BLaER1 treated with 17β-estradiol and CSF1 and Interleukin-3, amounts not matched to agents 10 nM and 100 nM (cell line): ENCODE results near the gene ZSCAN21.
A peak's percentile ranks its signal among the peaks of the same experiment; 100 is the strongest.

Experiments
- H3K27ac ChIP-seq, 11 experiments: shearing (Covaris generic); formaldehyde crosslinking; 2 replicates each; pipeline ENCODE4 v1.8.1; 2022
- H3K27me3 ChIP-seq, 11 experiments: shearing (Covaris generic); formaldehyde crosslinking; 2 replicates each; pipeline ENCODE4 v1.8.1; 2022
- H3K36me3 ChIP-seq, 11 experiments: shearing (Covaris generic); formaldehyde crosslinking; 2 replicates each; pipeline ENCODE4 v1.8.1; 2022
- H3K4me1 ChIP-seq, 10 experiments: shearing (Covaris generic); formaldehyde crosslinking; 2 replicates each; pipeline ENCODE4 v1.8.1; 2022
- H3K4me2 ChIP-seq, 11 experiments: shearing (Covaris generic); formaldehyde crosslinking; 2 replicates each; pipeline ENCODE4 v1.8.1; 2022
- H3K4me3 ChIP-seq, 10 experiments: shearing (Covaris generic); formaldehyde crosslinking; 2 replicates each; pipeline ENCODE4 v1.8.1; 2022
- H3K9ac ChIP-seq, 11 experiments: shearing (Covaris generic); formaldehyde crosslinking; 2 replicates each; pipeline ENCODE4 v1.8.1; 2022
- H3K9me3 ChIP-seq, 11 experiments: shearing (Covaris generic); formaldehyde crosslinking; replicated peaks in 1 of 11; 2 replicates each; pipeline ENCODE4 v1.8.1; 2022
- H4K20me1 ChIP-seq, 11 experiments: shearing (Covaris generic); formaldehyde crosslinking; 2 replicates each; pipeline ENCODE4 v1.8.1; 2022
- Cebpa-rat ChIP-seq, 11 experiments: shearing (Covaris generic); IDR thresholded peaks; 2 replicates each; pipeline ENCODE4 v1.8.1; 2022

The ZSCAN21 gene

GRCh38 chr7:100044718-100045117 lies 4.9 kb upstream of the ZSCAN21 start:
- Histone ChIP-seq H3K9ac (no peak overlapping the region), H4K20me1 (no peaks in the 10 kb centered on the region), H3K4me3 (no peak overlapping the region), H3K4me2 (peak overlapping the region; percentile 3 to 83 (median 43); a peak in 19 of 22 replicates), H3K27ac (no peak overlapping the region), H3K4me1 (peaks cover 14 to 36% (median 28%) of the 10 kb centered on the region in 10 experiments; a peak in 19 of 20 replicates), H3K27me3 (no peaks in the 10 kb centered on the region), H3K36me3 (peaks cover 0 to 3% (median 0%) of the 10 kb centered on the region in 11 experiments; a peak in 2 of 22 replicates), H3K9me3 (no peaks in the 10 kb centered on the region)
- TF ChIP-seq Cebpa-rat (IDR thresholded peaks at IDR 0.05), result no peak

- H3K9me3 ChIP-seq, result no peaks in the 10 kb centered on the region
- peaks cover 0 to 7% (median 0%) of the 10 kb centered on the region in 11 experiments; a peak in 2 of 22 replicates for H4K20me1 ChIP-seq
- TF ChIP-seq Cebpa-rat (IDR thresholded peaks at IDR 0.05), result no peak
- H3K27ac ChIP-seq, result 0 out of 22 replicates have a peak overlapping the region, but pooled peaks of 1 of the 11 experiments have one; percentile 93
- H3K4me1 ChIP-seq, result peaks cover 22 to 38% (median 33%) of the 10 kb centered on the region in 10 experiments
- peak overlapping the region in 1 of 10 experiments; percentile 77; a peak in 1 of 20 replicates for H3K4me3 ChIP-seq
- H3K27me3 ChIP-seq, result no peaks in the 10 kb centered on the region
- no peak overlapping the region for H3K9ac ChIP-seq
- peak overlapping the region in 8 of 11 experiments; percentile 79 to 90 (median 83); a peak in 9 of 22 replicates for H3K4me2 ChIP-seq
- H3K36me3 ChIP-seq, result peaks cover 0 to 6% (median 0%) of the 10 kb centered on the region in 11 experiments; a peak in 1 of 22 replicates
Observed at GRCh38 chr7:100048680-100049079, 894 bp upstream of the ZSCAN21 start.

- Histone ChIP-seq H3K9me3 (no peaks in the 10 kb centered on the region), H3K4me1 (peaks cover 8 to 27% (median 18%) of the 10 kb centered on the region in 10 experiments; a peak in 18 of 20 replicates), H3K4me2 (no peak overlapping the region), H3K4me3 (no peak overlapping the region), H3K9ac (peak overlapping the region in 2 of 11 experiments; percentile 22 to 35; a peak in 1 of 22 replicates), H4K20me1 (peaks cover 0 to 7% (median 0%) of the 10 kb centered on the region in 11 experiments; a peak in 2 of 22 replicates), H3K36me3 (peaks cover 0 to 7% (median 3%) of the 10 kb centered on the region in 11 experiments; a peak in 9 of 22 replicates), H3K27me3 (no peaks in the 10 kb centered on the region), H3K27ac (no peak overlapping the region)
- no peak for TF ChIP-seq Cebpa-rat (IDR thresholded peaks at IDR 0.05)
Observed at GRCh38 chr7:100051611-100052010, 2.0 kb downstream of the ZSCAN21 start.

- Histone ChIP-seq H3K4me2 (peak overlapping the region in 3 of 11 experiments; percentile 1 to 10 (median 3); a peak in 2 of 22 replicates), H3K9me3 (no peaks in the 10 kb centered on the region), H3K9ac (no peak overlapping the region), H3K27ac (no peak overlapping the region), H3K4me1 (peaks cover 8 to 29% (median 18%) of the 10 kb centered on the region in 10 experiments; a peak in 18 of 20 replicates), H3K4me3 (no peak overlapping the region), H3K36me3 (peaks cover 14 to 23% (median 19%) of the 10 kb centered on the region in 11 experiments), H4K20me1 (peaks cover 0 to 7% (median 0%) of the 10 kb centered on the region in 11 experiments; a peak in 2 of 22 replicates), H3K27me3 (no peaks in the 10 kb centered on the region)
- TF ChIP-seq Cebpa-rat (IDR thresholded peaks at IDR 0.05), result no peak
Observed at GRCh38 chr7:100053215-100053614, 3.6 kb downstream of the ZSCAN21 start.

- TF ChIP-seq Cebpa-rat (IDR thresholded peaks at IDR 0.05), result no peak
- Histone ChIP-seq H3K9me3 (no peaks in the 10 kb centered on the region), H3K4me3 (no peak overlapping the region), H4K20me1 (peaks cover 0 to 7% (median 0%) of the 10 kb centered on the region in 11 experiments; a peak in 2 of 22 replicates), H3K4me2 (no peak overlapping the region), H3K36me3 (peaks cover 44 to 60% (median 53%) of the 10 kb centered on the region in 11 experiments), H3K27me3 (no peaks in the 10 kb centered on the region), H3K9ac (peak overlapping the region in 2 of 11 experiments; percentile 18 to 42; a peak in 1 of 22 replicates), H3K27ac (no peak overlapping the region), H3K4me1 (peaks cover 0 to 30% (median 7%) of the 10 kb centered on the region in 10 experiments; a peak in 9 of 20 replicates)
Observed at GRCh38 chr7:100057006-100057405, 7.4 kb downstream of the ZSCAN21 start.

- no peak overlapping the region; a peak in 1 of 22 replicates for H3K9ac ChIP-seq
- no peak overlapping the region for H3K27ac ChIP-seq
- no peaks in the 10 kb centered on the region for H3K27me3 ChIP-seq
- H3K9me3 ChIP-seq, result no peaks in the 10 kb centered on the region
- TF ChIP-seq Cebpa-rat (IDR thresholded peaks at IDR 0.05), result no peak
- peak overlapping the region in 2 of 11 experiments; percentile 39 to 52; a peak in 4 of 22 replicates for H3K4me2 ChIP-seq
- peaks cover 67 to 83% (median 73%) of the 10 kb centered on the region in 11 experiments for H3K36me3 ChIP-seq
- H4K20me1 ChIP-seq, result peaks cover 0 to 7% (median 0%) of the 10 kb centered on the region in 11 experiments; a peak in 4 of 22 replicates
- H3K4me3 ChIP-seq, result no peak overlapping the region
- peaks cover 0 to 20% (median 0%) of the 10 kb centered on the region in 10 experiments; a peak in 5 of 20 replicates for H3K4me1 ChIP-seq
Observed at GRCh38 chr7:100059251-100059739, 9.7 kb downstream of the ZSCAN21 start.

GRCh38 chr7:100061518-100062193 lies 12.1 kb downstream of the ZSCAN21 start:
- H3K4me2 ChIP-seq, result no peak overlapping the region
- no peak overlapping the region for H3K27ac ChIP-seq
- no peak overlapping the region for H3K4me3 ChIP-seq
- H3K4me1 ChIP-seq, result peaks cover 0 to 20% (median 10%) of the 10 kb centered on the region in 10 experiments; a peak in 13 of 20 replicates
- no peaks in the 10 kb centered on the region for H3K9me3 ChIP-seq
- H4K20me1 ChIP-seq, result peaks cover 0 to 18% (median 7%) of the 10 kb centered on the region in 11 experiments; a peak in 8 of 22 replicates
- H3K9ac ChIP-seq, result no peak overlapping the region
- peaks cover 83 to 100% (median 93%) of the 10 kb centered on the region in 11 experiments for H3K36me3 ChIP-seq
- no peak for TF ChIP-seq Cebpa-rat (IDR thresholded peaks at IDR 0.05)
- H3K27me3 ChIP-seq, result no peaks in the 10 kb centered on the region

- Histone ChIP-seq H3K9me3 (no peaks in the 10 kb centered on the region; a peak in 1 of 22 replicates), H3K27ac (no peak overlapping the region), H3K36me3 (peaks cover 71 to 100% (median 93%) of the 10 kb centered on the region in 11 experiments), H4K20me1 (peaks cover 0 to 25% (median 7%) of the 10 kb centered on the region in 11 experiments; a peak in 10 of 22 replicates), H3K9ac (no peak overlapping the region; a peak in 2 of 22 replicates), H3K4me1 (peaks cover 0 to 17% (median 11%) of the 10 kb centered on the region in 10 experiments; a peak in 13 of 20 replicates), H3K4me2 (no peak overlapping the region), H3K4me3 (no peak overlapping the region), H3K27me3 (no peaks in the 10 kb centered on the region)
- TF ChIP-seq Cebpa-rat (IDR thresholded peaks at IDR 0.05), result no peak
Observed at GRCh38 chr7:100063376-100063775, 13.8 kb downstream of the ZSCAN21 start.

- Histone ChIP-seq H3K4me2 (no peak overlapping the region), H3K36me3 (peaks cover 74 to 100% (median 93%) of the 10 kb centered on the region in 11 experiments), H3K27me3 (no peaks in the 10 kb centered on the region), H3K9ac (no peak overlapping the region), H3K4me3 (no peak overlapping the region), H3K9me3 (peaks cover under 1 to 7% (median 3%) of the 10 kb centered on the region in 11 experiments; a peak in 17 of 22 replicates), H4K20me1 (peaks cover 0 to 25% (median 7%) of the 10 kb centered on the region in 11 experiments; a peak in 10 of 22 replicates), H3K4me1 (peaks cover 0 to 15% (median 8%) of the 10 kb centered on the region in 10 experiments; a peak in 13 of 20 replicates), H3K27ac (no peak overlapping the region)
- no peak for TF ChIP-seq Cebpa-rat (IDR thresholded peaks at IDR 0.05)
Observed at GRCh38 chr7:100064162-100064561, 14.6 kb downstream of the ZSCAN21 start.
